Stimulated activated CD4-positive, alpha-beta T cell treated with anti-CD3 and anti-CD28 coated beads, Interleukin-1b, Interleukin-23, amount 100 ng/mL, for 4 hours (primary cell): Measurements from ENCODE around the gene GMEB2.
"Not testable (repeated sequence)": the region's sequence is repeated elsewhere in the genome, so short reads cannot be mapped to it uniquely, and the experiment has no call there.

Experiments used
- DNase-seq, 2 donors: peaks; one replicate each; pipeline ENCODE4 v3.0.0-alpha.2; 2020; ENCODE audit warnings: low read depth in 2 of 2

The GMEB2 gene

DNA sequence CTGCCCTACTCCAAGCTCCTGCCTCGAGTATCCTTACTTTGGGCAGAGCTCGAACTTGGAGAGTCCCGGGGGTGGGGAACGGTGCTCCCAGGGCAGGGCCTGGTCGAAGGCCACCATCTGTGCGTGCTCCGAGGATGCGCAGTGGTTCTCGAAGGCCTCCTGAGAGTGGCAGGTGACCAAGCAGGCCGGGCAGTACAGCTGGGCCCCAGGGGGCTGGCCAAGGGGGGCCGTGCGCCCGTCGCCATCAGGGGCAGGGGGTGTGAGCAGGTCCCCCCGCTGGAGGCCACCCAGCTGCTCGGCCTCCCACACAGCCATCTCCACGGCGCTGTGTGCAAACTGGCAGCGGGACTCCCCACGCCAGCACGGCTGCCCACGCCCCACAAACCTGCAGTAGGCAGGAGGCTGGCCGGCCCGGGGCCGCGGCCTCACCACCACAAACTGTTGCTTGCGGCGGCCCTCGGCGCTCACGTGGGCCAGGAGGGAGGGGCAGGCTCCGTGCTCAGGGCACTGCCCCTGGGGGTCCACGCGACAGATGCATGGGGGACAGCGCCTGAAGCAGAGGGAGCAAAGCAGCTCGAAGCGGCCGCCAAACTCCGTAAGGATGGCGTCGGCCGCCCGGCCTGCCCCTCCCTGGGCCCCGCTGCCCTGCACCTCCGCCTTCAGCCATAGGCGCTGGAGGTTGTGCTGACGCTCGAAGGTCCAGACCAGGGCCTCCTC, 54.7 kb downstream of the GMEB2 start:
- no peak for DNase-seq

- not testable (repeated sequence) for DNase-seq
Measured at GRCh38 chr20:63571087-63571478, 55.8 kb downstream of the GMEB2 start.

DNA sequence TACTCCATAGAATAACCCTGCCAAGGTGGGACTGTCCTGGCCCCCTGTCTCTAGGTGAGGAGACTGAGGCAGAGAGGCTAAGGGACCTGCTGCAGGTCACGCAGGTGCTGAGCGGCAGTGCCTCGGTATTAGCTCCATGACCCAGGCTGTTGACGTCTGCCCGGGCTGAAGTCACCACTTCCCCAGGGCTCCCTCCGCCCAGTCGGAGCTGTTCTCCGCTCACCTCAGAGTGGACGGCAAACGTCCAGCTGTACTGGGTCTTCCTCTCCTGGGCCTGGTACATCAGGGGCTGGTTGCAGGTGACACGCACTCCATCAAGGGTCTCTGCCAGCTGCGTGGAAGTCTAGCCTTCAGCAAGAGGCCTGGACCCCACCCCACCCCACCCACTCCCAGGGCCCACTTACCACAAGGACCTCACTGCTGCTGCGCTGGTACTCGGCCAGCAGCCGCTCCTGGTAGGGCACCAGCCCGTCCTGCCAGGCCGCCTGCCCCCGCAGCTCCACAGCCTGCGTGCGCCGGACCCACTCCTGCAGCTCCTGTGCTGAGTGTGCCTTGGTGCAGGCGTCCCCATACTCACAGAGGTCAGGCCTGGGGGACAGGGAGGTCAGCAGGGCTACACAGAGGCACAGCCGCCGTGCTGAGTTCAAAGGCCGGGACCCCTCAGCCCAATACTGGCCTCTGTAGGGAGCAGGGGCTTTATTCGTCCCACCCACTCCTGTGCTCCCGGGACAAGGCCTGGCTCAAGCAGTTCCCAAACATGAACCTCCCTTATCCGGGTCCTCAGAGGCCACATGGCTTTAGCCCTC, 56.4 kb downstream of the GMEB2 start:
- DNase-seq, result no peak

DNA sequence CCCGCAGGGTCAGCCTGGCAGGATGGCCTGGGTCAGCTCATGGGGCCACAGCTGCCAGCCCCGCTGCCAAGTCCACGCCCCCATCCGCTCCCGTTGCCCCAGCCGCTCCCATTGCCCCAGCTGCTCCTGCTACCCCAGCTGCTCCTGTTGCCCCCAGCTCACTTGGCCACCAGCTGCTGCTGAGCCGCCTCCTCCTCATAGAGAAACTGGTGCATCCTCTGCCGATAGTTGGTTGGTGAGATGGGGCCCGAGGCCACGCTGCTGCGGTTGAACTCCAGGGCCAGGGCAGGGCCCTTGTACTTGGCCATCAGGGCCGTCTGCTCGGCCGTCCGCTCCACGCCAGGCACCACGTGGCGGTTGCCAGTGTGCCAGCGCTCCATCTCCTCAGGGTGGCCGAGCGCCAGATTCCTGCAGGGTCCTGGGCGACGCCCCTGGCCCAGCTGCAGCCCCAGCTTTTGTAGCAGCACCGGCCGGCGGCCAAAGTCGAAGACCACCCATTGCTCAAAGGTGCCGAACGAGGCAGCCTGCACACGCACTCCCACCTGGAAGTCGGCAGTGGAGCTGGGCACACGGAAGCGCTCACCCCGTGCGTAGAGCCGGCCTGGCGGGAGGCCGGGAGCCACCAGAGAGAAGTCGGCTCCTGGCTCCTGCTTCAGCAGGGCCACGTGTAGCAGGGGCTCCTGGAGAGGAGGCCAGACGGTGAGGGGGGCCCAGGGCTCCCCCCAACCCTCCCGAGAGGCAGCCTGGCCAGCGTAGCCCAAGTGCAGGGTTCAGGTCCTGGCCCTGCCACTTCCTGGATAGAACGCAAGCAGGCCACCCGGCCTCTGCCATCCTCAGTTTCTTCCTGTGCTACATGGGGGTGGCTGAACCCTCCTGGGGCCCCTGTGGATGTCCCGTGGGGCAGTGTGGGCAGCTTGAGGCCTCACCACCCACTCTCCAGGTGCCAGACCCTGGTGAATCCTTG, 57.6 kb downstream of the GMEB2 start:
- no peak for DNase-seq

DNA sequence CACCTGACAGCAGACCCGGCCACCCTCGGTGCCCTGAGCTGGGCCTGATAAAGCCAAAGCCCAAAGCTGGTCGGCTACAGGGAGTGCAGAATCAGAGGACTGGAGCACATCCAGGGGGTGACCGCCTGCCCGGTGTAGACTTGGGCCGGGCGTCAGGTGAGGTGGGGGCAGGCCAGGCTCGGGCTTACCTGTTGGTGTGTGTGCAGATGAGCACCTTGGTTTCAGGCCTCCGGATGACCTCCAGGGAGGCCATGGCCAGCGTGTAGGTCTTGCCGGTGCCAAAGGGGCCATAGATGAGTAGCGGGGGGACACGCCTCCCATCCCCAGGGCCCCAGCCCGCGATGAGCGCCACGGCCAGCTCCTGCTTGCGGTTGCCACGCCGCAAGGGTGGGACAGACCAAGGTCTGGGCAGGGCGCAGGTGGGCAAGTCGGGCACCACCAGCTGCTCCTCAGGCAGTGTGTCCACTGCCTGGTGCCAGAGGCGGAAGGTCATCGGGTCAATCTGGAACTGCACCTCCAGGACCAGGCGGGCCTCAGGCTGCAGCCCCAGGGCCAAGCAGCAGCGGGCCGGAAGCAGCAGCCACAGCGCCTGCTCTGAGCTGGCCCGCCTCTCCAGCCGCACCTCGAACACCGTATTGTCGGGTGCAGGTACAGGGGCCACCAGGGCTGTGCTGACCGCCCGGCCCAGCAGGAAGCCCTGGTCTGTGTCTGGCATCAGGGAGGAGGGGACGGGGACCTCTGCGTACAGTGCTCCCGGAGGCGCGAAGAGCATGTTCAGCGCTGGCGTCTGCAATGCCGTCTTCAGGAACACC, 58.5 kb downstream of the GMEB2 start:
- DNase-seq, result no peak

- DNase-seq, result peak in 1 of 2 donors; percentile 18
Measured at GRCh38 chr20:63567386-63568169, 59.3 kb downstream of the GMEB2 start.

DNA sequence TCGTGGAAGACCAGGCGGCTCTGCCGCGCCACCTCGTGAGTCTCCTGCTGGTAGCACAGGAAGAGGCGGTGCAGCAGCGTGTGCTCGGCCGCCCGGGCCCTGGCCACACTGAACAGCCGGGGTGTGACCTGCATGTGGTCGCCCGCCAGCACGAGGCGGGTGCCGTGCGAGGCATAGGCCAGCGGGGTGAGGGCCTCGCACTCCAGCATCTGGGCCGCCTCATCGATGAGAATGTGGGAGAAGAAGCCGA, 59.8 kb downstream of the GMEB2 start:
- DNase-seq, result no peak

DNA sequence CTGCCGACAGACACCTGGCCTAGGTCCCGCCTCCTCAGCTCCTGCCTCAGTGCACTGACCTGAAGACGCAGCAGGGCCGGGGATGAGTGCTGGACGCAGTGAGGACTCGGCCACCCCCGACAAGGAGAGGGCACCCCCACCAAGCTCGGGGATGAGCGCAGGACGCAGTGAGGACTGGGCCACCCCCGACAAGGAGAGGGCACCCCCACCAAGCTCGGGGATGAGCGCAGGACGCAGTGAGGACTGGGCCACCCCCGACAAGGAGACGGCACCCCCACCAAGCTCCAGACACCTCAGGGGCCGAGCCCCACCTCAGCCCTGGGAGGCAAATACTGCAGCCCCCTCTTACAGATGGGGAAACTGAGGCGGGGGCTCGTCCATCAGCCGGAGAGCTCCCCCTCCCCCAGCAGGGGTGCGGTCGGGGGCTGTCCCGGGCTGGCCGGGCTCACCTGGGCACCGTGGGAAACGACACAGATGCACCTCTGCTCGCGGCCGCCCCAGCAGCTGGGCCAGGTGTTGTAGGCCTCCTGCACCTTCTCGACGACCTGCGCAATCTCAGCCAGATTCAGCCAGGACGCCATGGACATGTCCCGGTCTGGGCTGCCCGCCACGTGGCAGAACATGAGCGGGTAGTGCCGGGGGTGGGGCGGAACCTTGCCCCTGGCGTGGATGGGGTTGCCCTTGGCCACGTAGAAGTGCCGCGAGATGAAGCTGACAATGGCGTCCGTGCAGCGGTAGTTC, 60.3 kb downstream of the GMEB2 start:
- DNase-seq, result no peak

DNA sequence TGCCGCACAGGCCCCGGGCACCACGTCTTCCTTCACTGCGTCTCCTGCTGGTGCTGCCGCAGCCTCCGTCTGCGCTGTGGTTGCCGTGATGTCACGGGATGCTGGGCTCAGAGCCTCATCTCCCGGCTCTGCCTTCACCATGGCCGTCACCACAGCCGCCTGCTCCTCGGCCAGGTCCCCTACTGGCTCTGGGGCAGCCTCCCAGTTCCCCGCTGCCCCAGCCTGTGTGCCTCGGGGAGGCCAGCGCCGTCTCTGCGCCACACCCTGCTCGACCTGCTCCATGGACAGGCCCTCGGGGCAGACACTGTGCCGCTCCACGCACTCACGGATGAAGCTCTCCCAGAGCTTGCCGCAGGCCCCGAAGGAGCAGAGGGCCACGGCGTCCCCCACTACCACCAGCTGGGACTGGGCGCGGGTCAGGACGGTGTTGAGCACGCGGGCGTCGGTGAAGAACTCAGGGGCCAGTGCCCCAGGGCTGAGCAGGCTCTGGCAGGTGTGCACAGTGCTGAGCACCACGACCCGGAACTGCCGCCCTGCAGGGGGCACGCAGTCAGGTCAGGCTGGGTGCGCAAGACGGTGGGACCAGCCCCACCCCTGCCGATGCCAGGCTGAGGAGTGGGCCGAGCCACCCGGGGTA, 61.1 kb downstream of the GMEB2 start:
- no peak for DNase-seq

GRCh38 chr20:63565021-63565698, 61.7 kb downstream of the GMEB2 start:
- no peak for DNase-seq

- DNase-seq, result no peak
Measured at GRCh38 chr20:63564036-63564810, 62.7 kb downstream of the GMEB2 start.

DNA sequence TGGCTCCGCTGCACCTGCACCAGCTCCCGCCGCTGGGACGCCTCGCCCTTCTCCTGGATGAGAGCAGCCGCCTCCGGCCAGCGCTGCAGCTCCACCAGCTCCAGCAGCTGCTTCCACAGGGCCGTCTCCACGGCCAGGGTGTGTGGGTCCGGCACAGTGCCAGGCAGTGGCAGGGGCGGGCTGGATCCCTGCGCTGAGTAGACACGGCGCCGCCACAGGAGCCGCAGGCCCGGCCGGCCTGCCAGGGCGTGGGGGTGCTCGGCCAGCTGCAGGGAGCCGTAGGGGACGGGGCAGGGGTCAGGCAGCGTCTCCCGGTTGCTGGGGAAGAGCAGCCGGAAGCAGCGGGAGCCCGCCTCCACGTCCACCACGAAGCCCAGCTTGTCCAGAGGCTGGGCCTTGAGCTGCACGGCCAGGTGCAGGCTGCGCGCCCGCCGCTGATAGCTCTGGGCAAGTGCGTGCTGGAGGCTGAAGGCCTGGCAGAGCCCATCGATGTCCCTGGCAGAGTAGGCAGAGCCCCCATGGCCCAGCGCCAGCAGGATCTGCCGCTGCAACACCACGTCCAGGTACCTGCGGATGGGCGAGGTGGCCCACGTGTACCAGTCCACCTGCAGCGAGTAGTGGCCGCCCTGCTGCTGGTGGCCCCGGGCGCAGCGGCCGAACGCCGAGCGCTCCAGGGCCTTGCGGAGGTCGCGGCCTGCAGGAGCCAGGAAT, 63.5 kb downstream of the GMEB2 start:
- no peak for DNase-seq

GRCh38 chr20:63562461-63563224, 64.3 kb downstream of the GMEB2 start:
- DNase-seq, result no peak

DNA sequence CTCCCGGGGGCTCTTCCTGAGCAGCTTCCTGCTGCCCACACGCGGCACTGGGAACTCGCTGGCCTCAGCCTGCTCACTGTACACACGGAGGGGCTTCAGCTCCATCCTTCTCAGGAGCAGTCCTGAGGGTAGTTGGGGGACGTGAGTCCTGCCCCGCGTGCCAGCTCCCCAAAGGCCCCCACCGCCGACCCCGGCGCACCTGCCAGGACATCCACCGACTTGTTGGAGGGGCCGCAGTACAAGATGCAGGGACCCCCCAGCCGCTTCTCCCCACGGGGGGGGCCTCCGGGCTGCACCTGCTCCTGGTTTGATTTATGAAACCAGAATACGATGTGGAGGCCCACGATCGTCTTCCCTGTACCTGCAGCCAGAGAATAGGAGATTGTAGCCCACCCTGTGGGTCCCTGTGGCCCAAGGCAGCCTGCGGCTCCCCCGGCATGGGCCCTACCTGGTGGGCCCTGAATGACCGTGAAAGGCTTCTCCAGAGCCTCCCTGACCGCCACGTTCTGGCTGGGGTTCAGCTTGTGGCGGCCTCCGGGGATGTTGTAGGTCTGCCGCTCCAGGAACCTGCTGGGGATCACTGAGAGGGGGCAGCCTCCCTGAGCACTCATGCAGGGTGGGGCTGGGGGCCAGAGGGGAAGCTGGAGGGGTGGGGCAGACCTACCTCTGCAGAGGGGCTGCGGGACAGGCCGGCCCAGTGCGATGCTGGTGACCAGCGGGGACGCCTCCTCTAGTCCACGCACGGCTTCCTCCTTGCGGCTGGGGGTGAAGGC, 65.1 kb downstream of the GMEB2 start:
- no peak for DNase-seq

DNA sequence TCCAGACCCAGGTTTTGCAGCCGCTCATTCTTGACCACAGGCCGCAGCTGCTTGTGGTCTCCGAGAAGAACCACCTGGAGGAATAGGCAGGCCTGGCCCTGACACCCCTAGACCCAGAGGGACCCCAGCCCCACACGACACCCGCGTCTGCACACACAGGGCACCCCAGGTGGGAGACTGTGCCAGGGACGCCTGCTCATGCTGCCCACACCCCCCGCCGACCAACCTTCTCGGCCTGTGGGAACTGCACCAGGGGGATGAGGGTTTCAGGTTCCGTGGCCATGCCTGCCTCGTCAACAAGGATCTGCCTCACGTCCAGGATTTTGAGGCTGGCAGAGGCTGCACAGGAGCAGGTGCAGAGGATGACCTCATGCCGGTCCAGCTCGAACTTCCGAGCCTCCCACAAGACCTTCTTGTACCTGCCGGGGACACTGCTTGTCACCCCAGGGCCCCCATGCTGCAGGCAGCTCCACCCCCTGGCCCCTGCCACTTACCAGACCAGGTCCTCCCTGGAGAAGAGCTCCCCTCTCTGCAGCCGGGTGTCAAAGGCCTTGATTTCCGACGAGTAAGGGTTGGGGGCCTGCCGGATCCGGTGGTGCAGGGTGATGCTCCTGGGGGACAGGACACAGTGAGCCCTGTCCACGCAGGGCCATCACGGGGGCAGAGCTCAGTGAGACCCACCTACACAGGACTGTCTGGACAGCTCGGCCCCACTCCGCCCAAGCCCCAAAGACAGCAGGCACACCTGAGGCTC, 65.9 kb downstream of the GMEB2 start:
- no peak for DNase-seq
